AML-193 (cell line): Measurements from ENCODE around the gene PKNOX2.

Source experiments
- DNase-seq, 2 experiments: peaks; one replicate each; lab custom pipeline; 2025; lab: John Stamatoyannopoulos, UW

The PKNOX2 gene

GRCh38 chr11:125312812-125313211 lies 148.3 kb downstream of the PKNOX2 start:
- no peak for DNase-seq

DNA sequence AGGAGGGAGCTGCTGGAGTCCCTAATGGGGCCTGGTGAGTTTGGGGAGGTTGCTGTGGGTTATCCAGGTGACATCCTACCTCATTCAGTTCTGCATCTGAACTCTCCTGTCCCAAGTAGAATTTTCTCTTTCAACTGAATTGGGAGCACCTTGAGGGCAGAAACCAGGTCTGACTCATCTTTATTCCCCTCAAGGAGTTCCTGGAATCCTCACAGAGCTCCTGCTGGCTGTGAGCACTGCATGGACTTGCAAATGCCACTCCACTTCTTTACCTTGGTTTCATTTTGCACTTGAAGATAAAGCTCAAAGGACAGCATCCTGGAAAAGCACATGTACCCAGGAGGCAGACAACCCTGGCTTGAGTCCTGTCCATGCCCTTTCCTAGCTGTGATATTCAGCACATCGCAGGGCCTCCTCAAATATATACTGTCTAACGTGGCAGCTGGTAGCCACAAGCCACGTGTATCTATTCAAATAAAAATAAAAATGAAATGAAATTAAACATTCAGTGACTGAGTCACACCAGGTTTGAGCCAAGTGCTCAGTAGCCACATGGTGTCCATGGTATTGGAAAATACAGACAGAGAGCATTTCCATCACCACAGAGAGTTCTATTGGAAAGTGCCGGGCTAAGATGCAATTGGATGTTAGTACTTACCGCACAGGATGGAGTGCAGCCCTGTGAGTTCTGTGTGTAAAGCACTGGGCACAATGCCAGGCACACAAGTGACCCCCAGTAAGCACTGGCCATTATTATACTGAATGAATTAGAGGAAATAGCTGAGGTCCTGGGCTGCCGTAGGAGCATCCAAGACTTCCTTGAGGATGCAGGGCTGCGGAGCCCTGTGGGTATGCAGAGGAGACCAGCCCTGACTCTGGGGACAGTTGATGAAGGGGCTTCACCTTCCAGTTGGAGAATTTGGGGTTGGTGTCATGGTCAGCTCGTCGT lies 149.0 kb downstream of the PKNOX2 start:
- no peak for DNase-seq

DNA sequence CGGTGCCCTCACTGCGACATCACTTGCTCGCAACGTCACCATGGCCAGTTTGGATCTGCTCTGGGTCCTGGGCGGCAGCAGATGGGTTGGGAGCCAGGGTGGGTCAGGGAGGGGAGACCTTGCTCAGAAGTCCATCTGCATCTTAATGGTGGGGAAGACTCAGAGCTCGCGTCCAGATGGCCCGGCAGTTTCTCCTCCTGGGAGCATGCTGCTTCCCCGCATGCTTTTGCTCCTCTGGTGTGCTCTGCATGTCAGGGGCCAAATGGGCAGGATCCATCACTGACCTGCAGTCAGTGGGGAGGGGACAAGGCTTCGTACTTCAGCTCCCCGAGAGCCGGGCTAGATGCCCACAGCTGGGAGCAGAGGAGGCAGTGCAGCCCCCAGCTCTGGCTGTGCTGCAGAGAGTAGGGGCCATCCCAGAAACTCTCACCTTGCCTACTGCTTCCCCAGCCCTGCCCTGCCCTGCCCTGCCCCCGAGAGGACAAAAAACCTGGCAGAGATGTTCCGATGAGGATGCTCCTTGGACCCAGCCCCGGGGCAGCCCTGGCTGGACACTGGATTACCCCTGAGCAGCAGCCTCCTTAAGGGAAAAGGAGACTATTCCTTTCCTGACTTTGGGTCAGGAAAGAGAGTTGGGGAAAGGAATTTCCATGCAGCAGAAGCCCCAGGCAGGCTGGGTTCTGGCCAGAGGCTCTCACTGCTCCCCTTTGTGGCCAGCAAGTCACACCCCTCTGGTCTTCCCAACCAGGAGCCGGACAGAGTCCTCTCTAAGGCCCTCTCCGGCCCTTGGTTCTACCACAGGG lies 149.9 kb downstream of the PKNOX2 start:
- no peak for DNase-seq

GRCh38 chr11:125315079-125315740 lies 150.7 kb downstream of the PKNOX2 start:
- DNase-seq: no peak

- DNase-seq: no peak
Measured at GRCh38 chr11:125317416-125317815, 152.9 kb downstream of the PKNOX2 start.

- no peak for DNase-seq
Measured at GRCh38 chr11:125319649-125320048, 155.1 kb downstream of the PKNOX2 start.

- no peak for DNase-seq
Measured at GRCh38 chr11:125320347-125321076, 156.0 kb downstream of the PKNOX2 start.

DNA sequence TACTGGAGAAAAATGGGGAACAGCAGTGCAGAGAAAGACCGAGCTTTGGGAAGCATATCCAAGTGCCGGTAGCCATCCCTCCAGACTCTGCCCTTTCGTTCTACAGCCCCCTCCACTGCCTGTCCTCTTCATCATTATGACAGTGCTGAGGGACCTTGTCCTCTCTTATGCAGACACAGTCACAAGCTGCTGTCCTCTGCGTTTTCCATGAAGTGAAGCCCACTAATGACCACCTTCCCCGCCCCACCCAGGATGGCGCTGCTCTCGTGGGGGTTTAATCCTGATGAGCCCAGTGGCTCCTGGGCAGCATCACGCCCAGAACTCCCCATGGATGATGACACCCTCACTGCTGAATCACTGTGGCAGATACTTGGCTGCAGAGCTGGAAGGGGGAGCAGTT lies 157.7 kb downstream of the PKNOX2 start:
- DNase-seq: no peak

- DNase-seq: no peak
Measured at GRCh38 chr11:125325196-125325595, 160.6 kb downstream of the PKNOX2 start.

- DNase-seq: no peak
Measured at GRCh38 chr11:125326126-125326525, 161.6 kb downstream of the PKNOX2 start.

DNA sequence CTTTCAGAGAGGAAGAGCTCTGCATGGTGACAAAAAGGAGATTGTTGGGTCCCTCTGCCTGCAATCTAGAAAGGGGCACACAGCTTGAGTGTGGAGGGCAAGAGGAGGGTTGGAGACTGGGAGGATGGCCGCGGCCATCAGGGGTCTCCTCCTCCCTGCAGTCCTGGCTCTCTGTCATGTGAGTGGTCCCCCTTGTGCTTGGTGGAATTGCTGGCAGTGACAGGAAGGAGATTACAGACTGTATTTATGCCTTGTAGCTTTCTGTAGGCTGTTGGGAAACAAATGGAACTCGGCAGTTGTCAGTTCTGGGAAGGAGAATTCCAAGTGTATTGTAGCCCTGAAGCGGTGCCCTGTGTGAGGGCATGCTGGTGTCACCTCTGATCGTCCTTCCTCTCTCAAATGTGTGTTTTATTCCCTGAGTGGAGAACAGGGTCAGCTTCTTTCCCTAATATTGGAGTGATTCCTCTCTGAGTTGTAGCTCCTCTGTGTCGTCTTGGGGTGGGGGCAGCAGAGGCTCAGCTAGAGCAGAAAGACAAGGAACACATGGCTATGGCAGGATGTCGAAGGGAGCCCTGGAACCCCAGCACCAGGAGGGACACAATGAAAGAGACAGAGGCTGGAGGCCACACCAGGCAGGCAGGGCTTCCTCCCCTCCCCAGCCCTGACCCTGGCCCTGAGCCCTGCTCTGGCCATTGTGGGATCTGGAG lies 163.1 kb downstream of the PKNOX2 start:
- DNase-seq: no peak

DNA sequence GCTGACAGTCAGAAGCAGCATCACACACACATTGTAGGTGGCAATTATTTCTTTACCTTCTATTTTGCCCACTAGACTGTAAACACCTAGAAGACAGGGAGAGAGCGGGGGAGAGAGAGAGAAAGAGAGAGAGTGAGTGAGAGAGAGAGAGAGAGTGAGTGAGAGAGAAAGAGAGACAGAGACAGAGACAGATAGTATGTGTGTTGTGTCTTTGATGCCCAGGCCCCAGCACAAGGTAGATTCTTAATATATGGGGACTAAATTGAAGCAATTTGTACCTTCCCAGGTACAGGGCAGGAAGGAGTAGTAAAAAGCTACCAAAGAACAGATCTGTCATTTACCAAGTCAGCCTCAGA lies 163.7 kb downstream of the PKNOX2 start:
- DNase-seq: no peak

GRCh38 chr11:125329786-125330185 lies 165.2 kb downstream of the PKNOX2 start:
- no peak for DNase-seq

GRCh38 chr11:125330462-125331325 lies 166.1 kb downstream of the PKNOX2 start:
- no peak for DNase-seq

DNA sequence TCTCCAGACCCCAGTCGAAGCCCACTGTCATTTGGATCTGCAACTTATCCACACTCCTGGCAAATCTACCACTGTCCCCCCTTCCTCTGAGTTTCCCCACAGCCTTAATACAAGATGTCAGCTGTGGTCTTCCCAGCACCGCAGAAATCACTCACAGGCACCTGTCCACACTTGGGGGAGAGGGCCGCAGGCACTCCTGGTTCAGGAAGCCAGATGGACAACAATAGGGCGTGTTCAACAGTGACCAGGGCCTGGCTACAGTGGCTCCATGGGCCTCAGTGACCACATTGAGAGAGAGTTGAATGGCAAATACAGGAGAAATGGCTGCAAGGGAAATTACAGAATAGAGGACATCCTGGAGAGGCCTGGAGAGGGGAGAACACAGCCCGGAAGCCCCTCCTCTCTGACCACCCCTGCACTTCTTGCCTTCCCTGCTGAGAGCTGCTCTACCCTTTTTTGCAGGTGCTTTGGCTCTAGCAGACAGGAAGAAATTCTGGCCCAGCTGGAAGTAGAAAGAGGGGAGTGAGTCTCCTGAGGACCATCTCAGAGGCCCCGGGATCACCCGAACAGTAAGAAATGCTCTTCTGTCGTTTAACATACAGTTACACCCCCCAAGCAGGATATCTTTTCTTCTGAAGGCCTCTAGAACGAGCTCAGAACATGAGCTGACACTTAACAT lies 166.9 kb downstream of the PKNOX2 start:
- no peak for DNase-seq

GRCh38 chr11:125332821-125333220 lies 168.3 kb downstream of the PKNOX2 start:
- DNase-seq: no peak

- DNase-seq: no peak
Measured at GRCh38 chr11:125333354-125334073, 169.0 kb downstream of the PKNOX2 start.

DNA sequence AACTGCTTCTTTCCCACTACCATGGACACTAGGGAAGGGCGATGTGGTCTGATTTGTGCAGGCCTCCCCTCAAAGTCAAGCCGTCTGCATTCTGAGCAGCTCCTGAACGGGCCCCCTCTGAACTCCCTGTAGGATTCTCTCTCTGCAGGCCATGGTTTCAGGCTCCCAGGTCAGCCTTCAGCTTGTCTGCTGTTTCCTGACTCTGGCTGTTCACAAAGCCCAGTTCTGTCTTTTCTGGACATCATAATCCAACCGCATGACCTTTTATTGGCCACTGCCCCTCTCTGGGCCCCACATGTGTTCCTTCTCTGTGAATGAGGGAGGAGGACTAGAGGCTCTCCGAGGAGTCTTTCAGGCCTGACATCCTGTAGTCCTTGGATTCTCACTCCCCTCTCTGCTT lies 170.6 kb downstream of the PKNOX2 start:
- no peak for DNase-seq
